Uterus (tissue), 2 donors: ENCODE results near the gene CPNE4.

Experiments used
- POLR2A ChIP-seq, 2 donors: fragments of 450-650 bp; IDR thresholded peaks; one replicate each; pipeline ENCODE4 v1.6.1; 2016; ENCODE audit warnings: antibody characterized with exemption in 2 of 2, mild to moderate bottlenecking in 1 of 2, moderate library complexity in 1 of 2
- TF ChIP-seq, protein P1 (sequence below), 4 experiments: fragments of 200-600 bp in 2 of 4; fragments of 450-650 bp in 2 of 4; sonication (generic) in 2 of 4; IDR thresholded peaks; one replicate each; pipeline ENCODE4 v1.5.1; 2016 to 2019; ENCODE audit warnings: antibody characterized with exemption in 4 of 4, mild to moderate bottlenecking in 2 of 4, moderate library complexity in 1 of 4

- TF ChIP-seq, protein P1, sequence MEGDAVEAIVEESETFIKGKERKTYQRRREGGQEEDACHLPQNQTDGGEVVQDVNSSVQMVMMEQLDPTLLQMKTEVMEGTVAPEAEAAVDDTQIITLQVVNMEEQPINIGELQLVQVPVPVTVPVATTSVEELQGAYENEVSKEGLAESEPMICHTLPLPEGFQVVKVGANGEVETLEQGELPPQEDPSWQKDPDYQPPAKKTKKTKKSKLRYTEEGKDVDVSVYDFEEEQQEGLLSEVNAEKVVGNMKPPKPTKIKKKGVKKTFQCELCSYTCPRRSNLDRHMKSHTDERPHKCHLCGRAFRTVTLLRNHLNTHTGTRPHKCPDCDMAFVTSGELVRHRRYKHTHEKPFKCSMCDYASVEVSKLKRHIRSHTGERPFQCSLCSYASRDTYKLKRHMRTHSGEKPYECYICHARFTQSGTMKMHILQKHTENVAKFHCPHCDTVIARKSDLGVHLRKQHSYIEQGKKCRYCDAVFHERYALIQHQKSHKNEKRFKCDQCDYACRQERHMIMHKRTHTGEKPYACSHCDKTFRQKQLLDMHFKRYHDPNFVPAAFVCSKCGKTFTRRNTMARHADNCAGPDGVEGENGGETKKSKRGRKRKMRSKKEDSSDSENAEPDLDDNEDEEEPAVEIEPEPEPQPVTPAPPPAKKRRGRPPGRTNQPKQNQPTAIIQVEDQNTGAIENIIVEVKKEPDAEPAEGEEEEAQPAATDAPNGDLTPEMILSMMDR (IDR thresholded peaks at IDR 0.05), result no peak
- no peak for TF ChIP-seq POLR2A (IDR thresholded peaks at IDR 0.05)
Observed at GRCh38 chr3:131494706-131495105, 540.1 kb downstream of the CPNE4 start.
